22Rv1 (cell line): ENCODE data around the gene SYMPK.

Experiments used
- CTCF ChIP-seq: fragments of 450-650 bp; IDR thresholded peaks from 2 replicates; pipeline ENCODE4 v1.5.1; 2017; ENCODE audit warnings: mild to moderate bottlenecking
- ZFX ChIP-seq: fragments of 450-650 bp; IDR thresholded peaks from 2 replicates; pipeline ENCODE4 v1.6.1; 2017; ENCODE audit warnings: antibody characterized with exemption, borderline replicate concordance

DNA sequence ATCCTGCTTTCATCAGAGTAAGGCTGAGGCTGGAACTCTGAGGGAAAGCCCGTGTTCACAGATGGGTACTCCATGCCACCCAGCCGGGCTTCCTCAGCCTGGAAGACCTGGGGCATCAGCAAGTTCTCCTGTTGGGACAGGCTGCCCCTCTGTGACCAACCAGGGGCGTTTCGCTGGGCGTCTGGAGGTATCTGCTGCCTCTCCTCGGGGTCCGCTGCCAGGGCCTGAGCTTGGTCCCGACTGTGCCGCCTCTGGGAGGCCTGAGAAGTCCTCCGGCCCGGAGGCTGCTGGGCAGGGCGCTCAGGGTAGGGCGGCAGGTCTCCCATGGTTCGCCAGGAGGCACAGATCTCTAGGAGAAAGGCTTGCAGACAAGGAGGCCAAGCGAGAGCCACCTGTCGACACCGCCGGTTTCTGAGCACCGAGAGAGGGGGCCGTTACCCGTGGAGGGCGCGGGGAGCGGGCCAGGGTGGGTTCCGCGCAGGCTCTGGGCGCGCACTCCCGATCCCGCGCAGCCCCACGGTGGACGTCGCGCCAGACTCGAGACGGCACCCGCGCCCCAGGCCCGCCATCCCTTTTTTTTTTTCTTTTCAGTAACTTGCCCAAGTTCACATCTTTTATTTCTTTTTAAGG is 48.0 kb downstream of the SYMPK start, which contains the start of gene RSPH6A:
- no peak for TF ChIP-seq CTCF
- no peak for TF ChIP-seq ZFX
